Measurements from ENCODE around the gene MAVS. TPM values are rescaled to one million over a fixed set of nuclear protein-coding genes. Genes with fewer than 3 reads are reported as not detected.

Gene MAVS
- total RNA-seq, 2 experiments from 2014 or later, result 13.6 to 14.7 TPM

DNA sequence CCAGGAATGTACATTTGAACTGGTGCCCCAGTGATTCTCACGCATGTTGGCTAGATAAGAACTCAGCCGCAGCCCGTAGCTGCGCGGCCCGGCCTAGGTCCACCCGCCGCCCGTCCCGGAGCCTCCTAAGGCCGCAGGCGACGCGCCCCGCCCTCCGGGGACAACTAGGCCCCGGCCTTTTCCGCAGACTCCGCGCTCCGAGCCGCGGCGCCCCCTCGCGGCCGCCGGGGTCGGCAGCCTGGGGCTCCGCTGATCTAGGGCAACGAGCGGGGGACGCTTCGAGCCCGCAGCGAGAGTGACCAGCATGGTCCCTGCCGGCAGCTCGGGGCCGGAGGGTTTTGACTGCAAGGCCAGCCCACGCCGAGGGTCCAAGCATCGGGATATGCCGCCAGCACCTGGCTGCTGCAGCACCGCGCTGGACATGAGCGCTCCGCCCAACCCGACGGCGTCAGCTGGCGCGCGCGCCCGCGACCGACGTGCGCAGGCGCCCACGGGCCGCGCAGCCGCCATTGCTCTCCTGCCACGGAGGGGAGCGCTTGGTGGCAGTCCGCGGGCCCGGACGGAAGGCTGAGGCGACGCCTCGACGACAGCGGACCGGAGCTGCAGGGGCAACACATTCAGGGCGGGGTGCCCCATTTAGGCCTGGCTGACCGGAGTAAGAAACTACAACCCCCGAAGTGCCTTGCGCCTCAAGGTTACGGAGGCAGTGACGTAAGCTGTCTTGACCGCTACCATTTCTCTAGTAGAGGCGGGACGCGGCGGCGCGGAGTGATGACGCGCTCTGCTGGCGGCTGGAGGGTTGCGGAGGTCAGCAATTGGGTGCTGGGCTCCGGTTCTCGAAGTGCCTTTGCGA, 26.4 kb upstream of the MAVS start, which contains the start of gene AP5S1:
AP5S1 (plus strand) TSS at position 500 of the 853 bp plus-strand sequence. CDS start 1,571 bp downstream, outside the sequence.
- Mint-ChIP-seq H3K4me1 (ENCODE audit: low read depth) (peaks cover 48% of the 10 kb centered on the region), H3K4me3 (peak within 1 kb of the TSS; percentile 94), H3K9me3 (no peaks in the 10 kb centered on the region), H3K36me3 (ENCODE audit: low read depth) (peaks cover 35% of the 10 kb centered on the region), H3K27me3 (no peaks in the 10 kb centered on the region), H3K27ac (peak within 1 kb of the TSS; percentile 99)
- POLR2A ChIA-PET, result interaction anchor here (1.1 to 4.5 kb wide), 14 partner anchors 9 to 265 kb away, joined by 3 to 75 read pairs (median 11); partner anchors contain the start of genes ADISSP, CDC25B, CENPB and SPEF1
- H3K27me3 ChIP-seq (ENCODE audit: control insufficient read depth in 1 of 2, insufficient read depth in 2 of 2, low read length in 2 of 2), result no peaks in the 10 kb centered on the region
- TF ChIP-seq, protein P1, sequence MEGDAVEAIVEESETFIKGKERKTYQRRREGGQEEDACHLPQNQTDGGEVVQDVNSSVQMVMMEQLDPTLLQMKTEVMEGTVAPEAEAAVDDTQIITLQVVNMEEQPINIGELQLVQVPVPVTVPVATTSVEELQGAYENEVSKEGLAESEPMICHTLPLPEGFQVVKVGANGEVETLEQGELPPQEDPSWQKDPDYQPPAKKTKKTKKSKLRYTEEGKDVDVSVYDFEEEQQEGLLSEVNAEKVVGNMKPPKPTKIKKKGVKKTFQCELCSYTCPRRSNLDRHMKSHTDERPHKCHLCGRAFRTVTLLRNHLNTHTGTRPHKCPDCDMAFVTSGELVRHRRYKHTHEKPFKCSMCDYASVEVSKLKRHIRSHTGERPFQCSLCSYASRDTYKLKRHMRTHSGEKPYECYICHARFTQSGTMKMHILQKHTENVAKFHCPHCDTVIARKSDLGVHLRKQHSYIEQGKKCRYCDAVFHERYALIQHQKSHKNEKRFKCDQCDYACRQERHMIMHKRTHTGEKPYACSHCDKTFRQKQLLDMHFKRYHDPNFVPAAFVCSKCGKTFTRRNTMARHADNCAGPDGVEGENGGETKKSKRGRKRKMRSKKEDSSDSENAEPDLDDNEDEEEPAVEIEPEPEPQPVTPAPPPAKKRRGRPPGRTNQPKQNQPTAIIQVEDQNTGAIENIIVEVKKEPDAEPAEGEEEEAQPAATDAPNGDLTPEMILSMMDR (IDR thresholded peaks at IDR 0.05), result peak; percentile 89
- intact Hi-C loops (cut with DNase I, micrococcal nuclease), result loop anchor here (1.0 to 5.0 kb wide), 7 partner anchors 9 to 69 kb away; partner anchors contain the start of genes CENPB (in 1 of the 2) and PANK2 (in 1 of the 2)
- H3K4me3 ChIP-seq (ENCODE audit: low read length), result peak within 1 kb of the TSS; percentile 92
- no peaks in the 10 kb centered on the region for H3K9me3 ChIP-seq (ENCODE audit: control insufficient read depth in 1 of 2, insufficient read depth in 1 of 2, low read length in 2 of 2)
- peak within 1 kb of the TSS; percentile 93 to 99 for H3K27ac ChIP-seq (ENCODE audit: low read depth in 1 of 2, low read length in 2 of 2)
- ATAC-seq (ENCODE audit: poor library complexity) (peak; percentile 84), DNase-seq (peak; percentile 71 to 95 (median 84))
- H3K4me1 ChIP-seq (ENCODE audit: insufficient read depth, low read length), result peaks cover 54% of the 10 kb centered on the region
- peaks cover 29% of the 10 kb centered on the region for H3K36me3 ChIP-seq (ENCODE audit: insufficient read depth, low read length)
- CTCF ChIA-PET, result interaction anchor here (0.6 to 4.2 kb wide), 22 partner anchors 9 to 265 kb away, joined by 3 to 59 read pairs (median 5); partner anchors contain the start of genes CDC25B, CENPB and SPEF1

DNA sequence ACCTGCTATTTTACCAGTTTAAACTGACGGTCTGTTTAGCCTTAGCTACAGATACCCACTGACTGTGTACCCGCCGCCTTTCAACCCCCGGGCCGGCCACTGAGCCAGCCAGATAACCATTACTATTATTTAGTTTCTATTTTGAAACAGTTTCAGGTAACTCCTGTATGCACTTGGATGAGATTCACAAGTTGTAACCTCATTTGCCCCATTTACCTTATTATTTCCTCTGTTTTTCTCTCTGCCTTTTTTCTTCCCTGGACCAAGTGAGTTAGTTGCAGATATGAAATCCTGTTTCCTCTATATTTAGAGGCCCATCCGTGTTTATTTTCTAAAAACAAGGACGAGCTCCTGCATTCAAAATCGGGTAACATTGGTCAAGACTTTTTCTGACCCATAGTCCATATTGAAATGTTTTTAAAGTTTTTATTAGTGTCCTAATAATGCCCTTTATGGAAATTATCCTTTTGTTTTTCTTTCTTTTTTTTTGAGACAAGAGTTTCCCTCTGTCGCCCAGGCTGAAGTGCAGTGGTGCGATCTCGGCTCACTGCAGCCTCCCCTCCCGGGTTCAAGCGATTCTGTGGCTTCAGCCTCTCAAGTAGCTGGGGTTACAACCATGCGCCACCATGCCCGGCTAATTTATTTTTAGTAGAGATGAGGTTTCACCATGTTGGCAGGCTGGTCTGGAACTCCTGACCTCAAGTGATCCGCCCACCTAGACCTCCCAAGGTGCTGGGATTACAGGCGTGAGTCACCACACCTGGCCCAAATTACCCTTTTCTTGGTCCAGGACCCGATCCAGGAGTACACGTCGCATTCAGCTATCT, 25.5 kb upstream of the MAVS start:
- H3K27ac Mint-ChIP-seq, result peak overlapping the region; percentile 99
- Histone ChIP-seq H3K4me3 (ENCODE audit: low read length) (peak overlapping the region; percentile 92), H3K27ac (ENCODE audit: low read depth in 1 of 2, low read length in 2 of 2) (peak overlapping the region; percentile 93 to 99), H3K9me3 (ENCODE audit: control insufficient read depth in 1 of 2, insufficient read depth in 1 of 2, low read length in 2 of 2) (no peaks in the 10 kb centered on the region), H3K36me3 (ENCODE audit: insufficient read depth, low read length) (peaks cover 35% of the 10 kb centered on the region), H3K27me3 (ENCODE audit: control insufficient read depth in 1 of 2, insufficient read depth in 2 of 2, low read length in 2 of 2) (no peaks in the 10 kb centered on the region), H3K4me1 (ENCODE audit: insufficient read depth, low read length) (peaks cover 46% of the 10 kb centered on the region)
- ATAC-seq (ENCODE audit: poor library complexity) (no peak), DNase-seq (peak in 1 of 14 experiments; percentile 18)
- TF ChIP-seq, protein P1 (IDR thresholded peaks at IDR 0.05), result no peak
- H3K27me3 Mint-ChIP-seq, result no peaks in the 10 kb centered on the region
- ChIA-PET CTCF (interaction anchor here (0.6 to 4.2 kb wide), 20 partner anchors 9 to 264 kb away, joined by 3 to 59 read pairs (median 5); partner anchors contain the start of genes CDC25B, CENPB and SPEF1), POLR2A (interaction anchor here (1.1 to 4.5 kb wide), 14 partner anchors 10 to 264 kb away, joined by 3 to 75 read pairs (median 11); partner anchors contain the start of genes ADISSP, CDC25B, CENPB and SPEF1)
- H3K4me1 Mint-ChIP-seq (ENCODE audit: low read depth), result peaks cover 40% of the 10 kb centered on the region
- peaks cover 44% of the 10 kb centered on the region for H3K36me3 Mint-ChIP-seq (ENCODE audit: low read depth)
- no peaks in the 10 kb centered on the region for H3K9me3 Mint-ChIP-seq
- intact Hi-C loops (cut with DNase I, micrococcal nuclease), result loop anchor here (1.0 to 5.0 kb wide), 7 partner anchors 10 to 68 kb away; partner anchors contain the start of genes CENPB (in 1 of the 2) and PANK2 (in 1 of the 2)
- H3K4me3 Mint-ChIP-seq, result peak overlapping the region; percentile 94

Measured in CD4-positive, alpha-beta T cell (primary cell).